ENCODE measurements around the gene IL15RA.
A peak's percentile ranks its signal among the peaks of the same experiment; 100 is the strongest.

Gene IL15RA

DNA sequence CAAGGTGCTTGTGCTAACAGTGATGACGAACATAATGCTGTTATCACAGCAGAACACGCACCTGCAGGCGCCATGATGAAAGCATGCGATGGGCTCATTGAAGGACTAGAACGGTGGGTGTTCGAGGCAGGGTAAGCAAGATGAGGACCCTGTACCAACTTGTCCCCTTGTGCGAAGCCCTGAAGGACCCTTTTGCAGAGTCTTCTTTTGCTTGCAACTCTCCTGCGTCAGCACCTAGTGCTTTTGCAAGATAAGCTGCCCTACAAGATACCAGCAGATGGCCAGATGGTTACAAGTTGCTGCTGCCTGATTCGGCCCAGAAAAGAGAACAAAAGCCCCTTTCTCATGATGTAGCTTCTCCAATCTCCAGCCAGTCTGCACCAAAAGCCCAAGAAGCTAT is 4.2 kb upstream of the IL15RA start:
- TF ChIP-seq, protein P1, sequence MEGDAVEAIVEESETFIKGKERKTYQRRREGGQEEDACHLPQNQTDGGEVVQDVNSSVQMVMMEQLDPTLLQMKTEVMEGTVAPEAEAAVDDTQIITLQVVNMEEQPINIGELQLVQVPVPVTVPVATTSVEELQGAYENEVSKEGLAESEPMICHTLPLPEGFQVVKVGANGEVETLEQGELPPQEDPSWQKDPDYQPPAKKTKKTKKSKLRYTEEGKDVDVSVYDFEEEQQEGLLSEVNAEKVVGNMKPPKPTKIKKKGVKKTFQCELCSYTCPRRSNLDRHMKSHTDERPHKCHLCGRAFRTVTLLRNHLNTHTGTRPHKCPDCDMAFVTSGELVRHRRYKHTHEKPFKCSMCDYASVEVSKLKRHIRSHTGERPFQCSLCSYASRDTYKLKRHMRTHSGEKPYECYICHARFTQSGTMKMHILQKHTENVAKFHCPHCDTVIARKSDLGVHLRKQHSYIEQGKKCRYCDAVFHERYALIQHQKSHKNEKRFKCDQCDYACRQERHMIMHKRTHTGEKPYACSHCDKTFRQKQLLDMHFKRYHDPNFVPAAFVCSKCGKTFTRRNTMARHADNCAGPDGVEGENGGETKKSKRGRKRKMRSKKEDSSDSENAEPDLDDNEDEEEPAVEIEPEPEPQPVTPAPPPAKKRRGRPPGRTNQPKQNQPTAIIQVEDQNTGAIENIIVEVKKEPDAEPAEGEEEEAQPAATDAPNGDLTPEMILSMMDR (IDR thresholded peaks at IDR 0.05; ENCODE audit: low read depth, low read length, missing control alignments), result no peak
- no peak overlapping the region for H3K4me3 ChIP-seq (ENCODE audit: low read depth, low read length)
- no peak for DNase-seq (ENCODE audit: low read depth)

DNA sequence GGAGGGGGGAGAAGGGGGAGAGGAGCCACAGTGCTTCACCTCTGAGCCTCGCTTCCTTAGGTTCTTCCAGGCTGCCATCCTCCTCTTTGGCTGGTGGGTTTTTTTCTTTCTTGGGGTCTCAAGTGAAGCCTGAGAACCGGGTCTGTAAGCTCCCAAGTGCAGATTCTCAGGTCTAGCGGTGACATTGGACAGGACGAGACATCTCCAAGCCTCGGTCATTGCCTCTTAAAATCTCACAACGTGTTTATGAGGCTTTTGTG is 817 bp upstream of the IL15RA start:
- TF ChIP-seq, protein P1 (IDR thresholded peaks at IDR 0.05; ENCODE audit: low read depth, low read length, missing control alignments), result no peak
- no peak for DNase-seq (ENCODE audit: low read depth)
- peak overlapping the region; percentile 98 for H3K4me3 ChIP-seq (ENCODE audit: low read depth, low read length)

DNA sequence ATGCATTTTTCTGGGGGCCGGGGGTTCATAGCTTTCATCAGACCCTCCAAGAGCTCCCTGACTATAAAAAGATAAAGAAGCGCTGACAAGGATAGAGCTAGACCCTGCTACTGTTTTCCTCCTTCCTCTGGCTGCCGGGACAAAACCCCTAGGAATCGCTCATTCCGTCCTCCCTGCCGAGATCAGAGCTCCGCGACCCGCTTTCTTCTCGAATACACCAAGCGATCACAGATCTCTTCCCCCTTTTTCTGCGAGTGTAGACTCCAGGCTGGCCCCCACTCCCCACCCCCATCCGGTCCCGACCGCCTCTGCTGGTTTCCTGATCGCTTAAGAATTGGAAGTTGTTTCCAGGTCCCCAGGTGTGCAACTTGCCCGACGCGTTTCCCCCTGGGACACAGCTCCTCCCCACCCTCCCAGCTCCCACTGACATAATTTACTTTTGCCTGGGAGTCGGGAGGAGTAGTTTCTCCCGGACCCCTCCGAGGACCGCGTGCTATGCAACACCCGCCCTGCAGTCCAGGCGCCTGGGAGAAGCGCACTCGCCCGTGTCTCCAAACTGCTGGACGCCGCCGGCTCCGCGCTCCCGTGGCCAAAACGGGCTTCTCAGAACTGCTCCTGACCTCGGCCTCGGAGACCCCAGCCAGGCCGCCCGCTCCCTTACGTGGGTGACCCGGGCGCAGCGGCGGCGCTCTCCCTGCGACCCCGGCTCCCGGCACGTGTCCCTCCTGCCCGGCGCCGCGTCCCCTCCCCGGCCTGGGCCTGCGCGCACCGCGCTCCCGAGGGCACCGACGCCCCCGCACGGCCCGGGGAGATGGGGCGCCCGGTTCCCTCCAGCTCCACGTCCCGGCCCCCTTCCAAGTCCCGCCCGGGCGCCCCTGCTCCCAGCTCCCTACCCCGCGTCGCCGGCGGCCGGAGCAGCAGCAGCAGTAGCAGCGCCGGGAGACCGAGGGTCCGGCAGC is 552 bp downstream of the IL15RA start:
- no peak for DNase-seq (ENCODE audit: low read depth)
- TF ChIP-seq, protein P1 (IDR thresholded peaks at IDR 0.05; ENCODE audit: low read depth, low read length, missing control alignments), result no peak
- H3K4me3 ChIP-seq (ENCODE audit: low read depth, low read length), result peak overlapping the region; percentile 98

DNA sequence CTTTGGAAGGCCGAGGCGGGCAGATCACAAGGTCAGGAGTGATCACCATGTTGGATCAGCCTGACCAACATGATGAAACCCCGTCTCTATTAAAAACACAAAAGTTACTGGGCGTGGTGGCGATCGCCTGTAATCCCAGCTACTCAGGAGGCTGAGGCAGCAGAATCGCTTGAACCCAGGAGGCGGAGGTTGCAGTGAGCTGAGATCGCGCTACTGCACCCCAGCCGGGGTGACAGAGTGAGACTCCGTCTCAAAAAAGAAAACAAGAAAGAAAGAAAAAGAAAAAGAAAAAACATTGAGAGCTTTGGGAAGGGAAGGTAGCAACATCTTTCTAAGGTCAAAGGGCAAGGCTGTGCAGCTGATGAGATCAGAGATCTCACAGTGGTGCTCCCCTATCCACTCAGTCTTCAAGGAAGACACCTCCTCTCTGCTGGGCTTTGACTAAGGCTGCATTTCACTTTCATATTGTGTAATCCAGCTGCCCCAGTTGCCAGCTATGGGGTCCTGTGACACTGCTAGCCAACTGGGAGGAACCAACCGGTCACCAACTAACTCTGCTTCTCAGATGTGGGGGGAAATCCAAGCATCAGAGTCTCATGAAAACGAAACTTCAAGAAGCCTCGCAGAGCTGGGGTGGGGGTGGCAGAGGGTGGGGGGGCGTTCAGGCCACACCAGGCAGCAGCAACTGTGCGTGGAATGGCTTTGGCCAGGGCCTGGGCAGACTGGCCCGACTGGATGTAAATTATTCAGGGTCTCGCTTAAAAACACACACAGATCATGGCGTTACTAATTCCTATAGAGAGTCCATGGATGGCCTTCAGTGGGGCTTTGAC is 1.5 kb downstream of the IL15RA start:
- H3K4me3 ChIP-seq (ENCODE audit: low read depth, low read length), result peak overlapping the region; percentile 98
- DNase-seq (ENCODE audit: low read depth), result peak; percentile 88
- TF ChIP-seq, protein P1 (IDR thresholded peaks at IDR 0.05; ENCODE audit: low read depth, low read length, missing control alignments), result no peak

DNA sequence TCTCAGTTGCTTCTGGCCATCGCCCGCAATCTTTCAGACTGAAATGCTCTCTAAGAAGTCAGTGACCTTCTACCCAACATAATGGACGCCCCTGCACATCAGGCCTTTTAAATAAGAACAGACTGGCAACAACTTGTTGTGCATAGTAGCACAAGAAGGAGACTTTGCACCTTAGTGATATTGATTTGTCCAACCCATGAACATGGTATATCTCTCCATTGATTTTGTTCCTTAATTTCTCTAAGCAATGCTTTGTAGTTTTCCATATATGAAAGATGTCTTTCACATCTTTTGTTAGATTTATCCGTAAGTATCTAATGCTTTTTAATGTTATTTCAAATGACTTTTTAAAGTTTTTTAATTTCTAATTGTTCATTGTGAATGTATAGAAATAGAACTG is 4.3 kb downstream of the IL15RA start:
- H3K4me3 ChIP-seq (ENCODE audit: low read depth, low read length), result no peak overlapping the region
- DNase-seq (ENCODE audit: low read depth), result no peak
- TF ChIP-seq, protein P1 (IDR thresholded peaks at IDR 0.05; ENCODE audit: low read depth, low read length, missing control alignments), result no peak

DNA sequence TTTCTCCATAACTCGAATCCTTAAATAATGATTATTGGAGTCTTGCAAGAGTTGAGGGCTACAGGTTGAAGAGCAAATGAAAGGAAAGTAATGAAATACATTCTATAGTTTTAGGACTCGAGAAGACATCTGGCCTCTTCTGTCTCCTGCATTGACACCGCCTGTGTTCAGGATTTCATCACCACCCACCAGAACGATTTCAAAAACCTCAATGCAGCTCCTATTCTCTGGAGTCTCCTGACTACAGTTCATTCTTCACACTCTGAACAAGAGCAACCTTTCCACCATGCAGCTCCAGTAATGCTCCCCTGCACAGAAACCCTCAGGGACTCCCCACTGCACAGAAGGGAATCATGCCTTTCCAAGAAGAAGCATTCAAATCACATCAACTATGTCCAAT is 5.5 kb downstream of the IL15RA start:
- DNase-seq (ENCODE audit: low read depth), result no peak
- TF ChIP-seq, protein P1 (IDR thresholded peaks at IDR 0.05; ENCODE audit: low read depth, low read length, missing control alignments), result no peak
- H3K4me3 ChIP-seq (ENCODE audit: low read depth, low read length), result peak overlapping the region; percentile 43; the same call in 1 of the 2 replicates

All from GM12864 (cell line).